Endothelial cell (in vitro differentiated cells): ENCODE results near the gene ANKRD29. TPM values are rescaled to one million over a fixed set of nuclear protein-coding genes. Genes with fewer than 3 reads are reported as not detected.

Source experiments
- DNase-seq: peaks from one replicate; pipeline ENCODE4 v3.0.0; 2021; ENCODE audit warnings: low spot score
- H3K27ac Mint-ChIP-seq: one replicate; pipeline ENCODE4 v1.8.0; 2021; ENCODE audit warnings: mixed read lengths, inconsistent platforms; ENCODE audit not compliant: unreplicated experiment
- H3K27me3 Mint-ChIP-seq: one replicate; pipeline ENCODE4 v1.8.0; 2021; ENCODE audit warnings: mild to moderate bottlenecking, moderate library complexity, mixed read lengths, inconsistent platforms; ENCODE audit not compliant: unreplicated experiment
- H3K36me3 Mint-ChIP-seq: one replicate; pipeline ENCODE4 v1.8.0; 2021; ENCODE audit warnings: mild to moderate bottlenecking, low read depth, mixed read lengths, inconsistent platforms; ENCODE audit not compliant: unreplicated experiment
- H3K4me1 Mint-ChIP-seq: one replicate; pipeline ENCODE4 v1.8.0; 2021; ENCODE audit warnings: mild to moderate bottlenecking, mixed read lengths, inconsistent platforms; ENCODE audit not compliant: unreplicated experiment
- H3K4me3 Mint-ChIP-seq: one replicate; pipeline ENCODE4 v1.8.0; 2021; ENCODE audit warnings: mild to moderate bottlenecking, mixed read lengths, inconsistent platforms; ENCODE audit not compliant: unreplicated experiment
- H3K9me3 Mint-ChIP-seq: one replicate; pipeline ENCODE4 v1.8.0; 2021; ENCODE audit warnings: mixed read lengths, inconsistent platforms; ENCODE audit not compliant: unreplicated experiment
- CTCF ChIP-seq: fragments of 200-600 bp; sonication (generic); IDR thresholded peaks from one replicate; pipeline ENCODE4 v1.5.0; 2021; ENCODE audit warnings: antibody characterized with exemption; ENCODE audit not compliant: unreplicated experiment
- total RNA-seq: library from RNA; stranded (reverse); fragmentation: NEBNext Ultra II Directional; extraction: Animal tissue kit (Norgen Biotek cat#: 25700); gene quantifications from one replicate; pipeline ENCODE4 v1.2.1, GENCODE V29; 2021; ENCODE audit not compliant: unreplicated experiment

The ANKRD29 gene
- total RNA-seq, 1 donor from 2014 or later: not detected

DNA sequence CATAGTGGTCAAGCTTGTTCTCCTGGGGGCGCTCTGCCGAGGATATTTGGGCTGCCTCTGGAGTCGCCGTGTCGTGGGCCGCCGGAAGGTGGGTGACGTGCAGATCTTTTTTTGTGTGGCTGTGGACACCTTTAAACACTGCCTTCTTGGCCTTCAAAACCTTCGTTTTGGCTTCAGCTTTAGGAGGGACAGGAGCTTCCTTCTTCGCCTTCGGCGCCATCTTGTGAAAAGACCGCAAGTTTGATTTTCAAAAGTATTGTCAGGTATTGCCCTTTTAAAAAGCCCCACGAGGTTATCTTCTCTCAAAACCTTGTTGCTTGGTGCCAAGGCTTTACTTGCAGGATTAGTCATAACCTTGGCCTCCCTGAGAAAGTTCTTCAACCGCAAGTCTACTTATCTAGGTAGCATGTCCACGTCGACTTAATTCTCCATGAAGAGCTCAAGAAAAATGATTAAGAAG lies 47.4 kb upstream of the ANKRD29 start:
- no peaks in the 10 kb centered on the region for H3K27me3 Mint-ChIP-seq
- DNase-seq: no peak

DNA sequence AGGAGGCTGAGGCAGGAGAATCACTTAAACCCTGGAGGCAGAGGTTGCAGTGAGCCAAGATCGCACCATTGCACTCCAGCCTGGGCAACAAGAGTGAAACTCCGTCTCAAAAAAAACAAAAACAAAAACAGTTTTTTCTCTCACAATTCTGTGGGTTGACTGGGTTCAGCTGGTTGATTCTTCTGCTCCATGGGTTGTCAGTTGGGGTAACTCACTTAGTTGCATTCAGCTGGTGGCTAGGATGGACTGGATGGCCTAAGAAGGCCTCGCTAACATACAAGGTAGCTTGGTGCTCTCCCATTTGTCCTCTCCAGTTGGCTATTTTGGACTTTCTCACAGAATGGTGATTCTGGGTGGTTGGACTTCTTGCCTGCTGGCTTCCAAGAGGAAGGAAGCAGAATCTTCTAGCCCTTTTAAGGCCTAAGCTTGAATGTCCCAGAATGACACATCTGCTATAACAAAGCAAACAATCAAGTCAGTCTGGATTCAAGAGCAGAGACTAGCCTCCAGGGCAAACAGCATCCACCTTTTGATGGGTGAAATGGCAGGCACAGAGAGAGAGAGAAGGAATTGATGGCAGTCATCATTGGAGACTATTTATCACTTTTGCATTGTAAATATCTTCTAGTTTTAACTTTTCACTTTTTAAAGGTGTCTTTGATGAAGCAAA lies 44.4 kb upstream of the ANKRD29 start:
- no peak for DNase-seq
- no peaks in the 10 kb centered on the region for H3K36me3 Mint-ChIP-seq
- TF ChIP-seq CTCF: no peak
- no peaks in the 10 kb centered on the region for H3K4me1 Mint-ChIP-seq
- H3K27ac Mint-ChIP-seq: no peak overlapping the region
- no peaks in the 10 kb centered on the region for H3K27me3 Mint-ChIP-seq
- no peaks in the 10 kb centered on the region for H3K9me3 Mint-ChIP-seq
- no peak overlapping the region for H3K4me3 Mint-ChIP-seq

More for the DNA sequence above, 47.4 kb upstream of the ANKRD29 start:
- Mint-ChIP-seq H3K36me3 (no peaks in the 10 kb centered on the region), H3K4me3 (no peak overlapping the region), H3K27ac (no peak overlapping the region), H3K4me1 (peaks cover 10% of the 10 kb centered on the region), H3K9me3 (no peaks in the 10 kb centered on the region)
- TF ChIP-seq CTCF: no peak

GRCh38 chr18:23704806-23705205 lies 42.1 kb upstream of the ANKRD29 start:
- no peak overlapping the region for H3K27ac Mint-ChIP-seq
- no peak for DNase-seq
- no peak overlapping the region for H3K4me3 Mint-ChIP-seq
- no peaks in the 10 kb centered on the region for H3K36me3 Mint-ChIP-seq
- H3K4me1 Mint-ChIP-seq: no peaks in the 10 kb centered on the region
- TF ChIP-seq CTCF: no peak
- H3K9me3 Mint-ChIP-seq: no peaks in the 10 kb centered on the region
- peaks cover 3% of the 10 kb centered on the region for H3K27me3 Mint-ChIP-seq

DNA sequence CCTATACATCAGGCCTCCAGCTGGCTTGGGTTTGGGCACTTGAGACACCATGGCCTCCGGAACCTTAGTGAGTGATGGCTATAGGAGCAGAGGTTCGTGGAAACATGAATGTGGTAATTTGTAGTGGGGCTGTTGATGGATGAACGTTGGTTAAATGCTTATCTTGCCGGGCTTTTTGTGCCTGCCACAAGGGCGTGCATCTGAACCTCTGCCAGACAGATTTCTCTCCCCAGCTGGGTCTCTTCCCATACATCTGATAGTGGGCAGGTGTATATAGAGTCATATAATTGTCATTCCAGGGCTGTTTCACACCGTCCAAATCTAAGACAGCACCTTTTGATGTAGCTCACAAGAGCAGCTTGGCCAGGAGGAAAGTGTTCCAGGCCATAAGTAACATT lies 41.3 kb upstream of the ANKRD29 start:
- H3K27me3 Mint-ChIP-seq: peaks cover 3% of the 10 kb centered on the region
- H3K4me3 Mint-ChIP-seq: no peak overlapping the region
- no peaks in the 10 kb centered on the region for H3K36me3 Mint-ChIP-seq
- H3K27ac Mint-ChIP-seq: no peak overlapping the region
- no peak for TF ChIP-seq CTCF
- no peak for DNase-seq
- no peaks in the 10 kb centered on the region for H3K9me3 Mint-ChIP-seq
- no peaks in the 10 kb centered on the region for H3K4me1 Mint-ChIP-seq
